T-helper 1 cell (primary cell): Measurements from ENCODE around the gene SPDYE3.
"Not testable (repeated sequence)": the region's sequence is repeated elsewhere in the genome, so short reads cannot be mapped to it uniquely, and the experiment has no call there.

ENCODE experiments used
- DNase-seq, 5 donors: peaks; one replicate each; pipeline ENCODE4 v3.0.0-alpha.2; 2012 to 2020

Gene SPDYE3

DNA sequence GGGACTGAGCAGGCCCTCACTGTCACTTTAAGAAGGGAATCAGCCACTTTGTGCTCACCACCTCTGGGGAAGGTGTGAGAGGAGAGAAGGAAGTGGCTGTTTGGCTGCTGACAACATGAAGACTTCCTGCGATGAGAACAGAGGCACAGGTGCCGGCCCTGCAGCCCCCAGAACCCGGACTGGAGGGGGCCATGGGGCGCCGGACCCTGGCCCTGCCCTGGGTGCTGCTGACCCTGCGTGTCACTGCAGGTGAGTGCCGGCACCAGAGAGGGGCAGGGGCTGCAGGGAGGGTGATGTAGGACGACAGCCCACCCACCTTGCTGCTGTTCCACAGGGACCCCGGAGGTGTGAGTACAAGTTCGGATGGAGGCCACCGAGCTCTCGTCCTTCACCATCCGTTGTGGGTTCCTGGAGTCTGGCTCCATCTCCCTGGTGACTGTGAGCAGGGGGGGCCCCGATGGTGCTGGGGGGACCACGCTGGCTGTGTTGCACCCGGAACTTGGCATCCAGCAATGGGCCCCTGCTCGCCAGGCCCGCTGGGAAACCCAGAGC is 44.8 kb downstream of the SPDYE3 start:
- DNase-seq: not testable (repeated sequence)

DNA sequence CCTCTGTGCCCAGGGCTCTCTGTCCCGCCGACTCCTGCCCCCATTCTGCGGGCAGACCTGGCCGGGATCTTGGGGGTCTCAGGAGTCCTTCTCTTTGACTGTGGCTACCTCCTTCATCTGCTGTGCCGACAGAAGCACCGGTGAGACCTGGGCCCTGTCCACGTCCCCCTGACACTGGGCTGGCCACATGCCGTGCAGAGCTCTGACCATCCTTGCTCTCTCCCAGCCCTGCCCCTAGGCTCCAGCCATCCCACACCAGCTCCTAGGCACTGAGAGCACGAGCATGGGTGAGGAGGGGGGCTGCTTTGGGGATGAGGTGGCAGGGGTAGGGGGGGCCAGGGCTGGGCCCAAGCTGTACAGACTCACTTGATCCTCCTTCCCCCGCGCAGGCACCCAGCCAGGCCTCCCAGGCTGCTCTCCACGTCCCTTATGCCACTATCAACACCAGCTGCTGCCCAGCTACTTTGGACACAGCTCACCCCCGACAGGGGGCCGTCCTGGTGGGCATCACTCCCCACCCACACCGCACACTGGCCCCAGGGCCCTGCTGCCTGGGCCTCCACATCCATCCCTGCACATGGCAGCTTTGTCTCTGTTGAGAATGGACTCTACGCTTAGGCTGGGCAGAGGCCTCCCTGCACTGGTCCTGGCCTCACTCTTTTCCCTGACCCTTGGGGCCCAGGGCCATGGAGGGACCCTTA is 45.6 kb downstream of the SPDYE3 start:
- DNase-seq: no peak

DNA sequence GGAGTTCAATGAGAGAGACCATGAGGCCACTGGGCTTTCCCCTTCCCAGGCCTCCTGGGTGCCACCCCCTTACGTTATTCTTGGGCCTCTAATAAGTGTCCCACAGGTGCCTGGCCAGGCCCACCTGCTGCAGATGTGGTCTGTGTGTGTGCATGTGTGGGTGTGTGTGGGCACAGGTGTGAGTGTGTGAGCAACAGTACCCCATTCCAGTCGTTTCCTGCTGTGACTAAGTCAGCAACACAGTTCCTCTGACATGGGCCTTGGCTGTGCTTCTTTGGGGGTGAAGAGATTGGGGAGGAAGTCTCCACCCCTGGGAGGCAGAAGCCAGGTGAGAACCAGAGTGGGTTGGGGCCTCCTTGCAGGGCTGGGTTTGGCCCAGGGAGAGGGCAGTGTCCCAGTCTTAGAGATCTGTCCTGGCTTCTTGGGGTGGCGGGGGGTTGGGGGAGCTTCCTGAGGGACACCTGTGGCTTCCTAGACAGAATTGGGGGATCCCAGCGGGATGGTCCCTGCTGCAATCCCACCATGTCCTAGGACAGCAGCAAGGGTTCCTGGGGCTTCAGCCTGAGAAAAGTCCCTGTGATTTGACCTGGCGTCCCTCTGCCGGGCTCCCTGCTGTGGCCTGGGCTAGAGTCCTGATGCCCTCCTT is 46.3 kb downstream of the SPDYE3 start:
- DNase-seq: no peak

DNA sequence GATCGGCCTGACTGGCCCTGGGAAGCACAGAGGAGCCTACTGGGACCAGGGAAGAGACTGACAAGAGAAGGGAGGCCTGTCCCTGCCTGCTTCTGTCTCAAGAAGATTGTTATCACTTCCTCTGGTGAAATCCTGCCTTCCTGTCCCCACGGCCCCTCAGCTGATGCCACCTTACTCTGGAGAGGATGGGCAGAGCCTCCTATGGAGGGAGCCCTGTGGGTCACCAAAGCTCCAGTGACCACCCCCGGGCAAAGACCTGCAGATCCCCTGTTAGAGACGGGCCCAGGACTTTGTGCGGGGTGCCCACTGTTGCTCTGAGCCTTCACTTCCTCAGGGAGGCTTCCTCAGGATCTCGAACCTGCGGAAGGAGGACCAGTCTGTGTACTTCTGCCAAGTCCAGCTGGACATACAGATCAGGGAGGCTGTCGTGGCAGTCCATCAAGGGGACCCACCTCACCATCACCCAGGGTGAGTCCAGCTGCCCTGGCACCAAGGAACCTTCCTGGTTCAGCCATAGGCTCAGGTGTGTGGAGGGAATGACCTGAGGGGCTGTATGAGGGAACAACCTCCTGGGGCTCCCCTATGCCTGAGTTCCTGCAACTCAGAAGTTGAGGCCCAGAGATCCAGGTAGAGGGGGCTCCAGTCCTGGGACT is 49.0 kb downstream of the SPDYE3 start:
- DNase-seq: no peak

DNA sequence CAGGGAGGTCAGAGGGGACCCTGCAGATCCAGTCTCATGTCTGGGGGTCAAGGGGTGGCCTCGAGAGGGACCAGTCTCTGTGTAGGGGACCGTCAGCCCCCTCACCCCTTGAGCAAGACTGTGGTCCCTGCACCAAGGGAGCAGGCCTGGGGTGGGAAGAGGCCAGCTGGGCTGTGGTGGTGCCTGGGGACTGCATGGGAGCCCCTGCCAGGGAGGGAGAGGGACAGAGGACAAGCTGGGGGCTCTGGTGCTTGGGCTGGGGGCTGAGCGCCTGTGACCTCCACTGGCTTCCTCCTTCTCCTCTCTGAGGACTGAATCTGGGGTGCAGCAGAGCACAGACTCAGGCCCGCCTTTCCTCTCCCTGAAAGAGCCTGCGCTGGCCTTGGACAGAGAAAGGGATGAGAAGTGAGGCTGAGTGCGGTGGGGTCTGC is 49.6 kb downstream of the SPDYE3 start:
- DNase-seq: no peak

DNA sequence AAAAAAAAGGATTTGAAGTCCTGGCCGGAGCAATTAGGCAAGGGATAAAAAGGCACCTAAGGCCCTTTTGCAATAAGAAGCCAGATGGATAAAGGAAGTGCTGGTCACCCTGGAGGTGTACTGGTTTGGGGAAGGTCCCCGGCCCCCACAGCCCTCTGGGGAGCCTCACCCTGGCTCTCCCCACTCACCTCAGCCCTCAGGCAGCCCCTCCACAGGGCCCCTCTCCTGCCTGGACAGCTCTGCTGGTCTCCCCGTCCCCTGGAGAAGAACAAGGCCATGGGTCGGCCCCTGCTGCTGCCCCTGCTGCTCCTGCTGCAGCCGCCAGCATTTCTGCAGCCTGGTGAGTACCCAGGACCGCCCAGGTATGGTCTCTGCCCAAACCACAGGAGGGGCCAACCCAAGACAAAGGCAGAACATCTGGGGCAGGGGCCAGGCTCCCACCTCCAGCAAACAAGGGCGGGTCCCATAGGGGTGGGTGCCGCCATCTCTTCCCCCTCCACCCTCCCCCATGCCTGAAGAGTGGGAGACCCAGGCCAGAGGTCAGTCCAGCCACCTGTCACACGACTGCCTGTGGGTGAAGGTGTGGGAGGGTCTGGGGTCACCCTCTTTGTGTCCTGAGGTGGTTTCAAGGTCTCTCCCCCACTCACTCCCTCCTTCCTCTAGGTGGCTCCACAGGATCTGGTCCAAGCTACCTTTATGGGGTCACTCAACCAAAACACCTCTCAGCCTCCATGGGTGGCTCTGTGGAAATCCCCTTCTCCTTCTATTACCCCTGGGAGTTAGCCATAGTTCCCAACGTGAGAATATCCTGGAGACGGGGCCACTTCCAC is 50.7 kb downstream of the SPDYE3 start, which contains the start of gene PILRB:
TSS of gene PILRB (plus strand) at position 91 of the 830 bp plus-strand sequence. CDS start at position 277, 186 bp downstream.
- no peak for DNase-seq

DNA sequence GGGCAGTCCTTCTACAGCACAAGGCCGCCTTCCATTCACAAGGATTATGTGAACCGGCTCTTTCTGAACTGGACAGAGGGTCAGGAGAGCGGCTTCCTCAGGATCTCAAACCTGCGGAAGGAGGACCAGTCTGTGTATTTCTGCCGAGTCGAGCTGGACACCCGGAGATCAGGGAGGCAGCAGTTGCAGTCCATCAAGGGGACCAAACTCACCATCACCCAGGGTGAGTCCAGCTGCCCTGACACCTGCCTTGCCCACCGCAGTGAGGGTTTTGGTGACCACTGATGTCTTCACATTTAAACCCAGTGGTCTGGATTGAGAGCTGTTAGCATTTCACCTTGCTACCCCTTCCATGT is 51.3 kb downstream of the SPDYE3 start:
- no peak for DNase-seq

DNA sequence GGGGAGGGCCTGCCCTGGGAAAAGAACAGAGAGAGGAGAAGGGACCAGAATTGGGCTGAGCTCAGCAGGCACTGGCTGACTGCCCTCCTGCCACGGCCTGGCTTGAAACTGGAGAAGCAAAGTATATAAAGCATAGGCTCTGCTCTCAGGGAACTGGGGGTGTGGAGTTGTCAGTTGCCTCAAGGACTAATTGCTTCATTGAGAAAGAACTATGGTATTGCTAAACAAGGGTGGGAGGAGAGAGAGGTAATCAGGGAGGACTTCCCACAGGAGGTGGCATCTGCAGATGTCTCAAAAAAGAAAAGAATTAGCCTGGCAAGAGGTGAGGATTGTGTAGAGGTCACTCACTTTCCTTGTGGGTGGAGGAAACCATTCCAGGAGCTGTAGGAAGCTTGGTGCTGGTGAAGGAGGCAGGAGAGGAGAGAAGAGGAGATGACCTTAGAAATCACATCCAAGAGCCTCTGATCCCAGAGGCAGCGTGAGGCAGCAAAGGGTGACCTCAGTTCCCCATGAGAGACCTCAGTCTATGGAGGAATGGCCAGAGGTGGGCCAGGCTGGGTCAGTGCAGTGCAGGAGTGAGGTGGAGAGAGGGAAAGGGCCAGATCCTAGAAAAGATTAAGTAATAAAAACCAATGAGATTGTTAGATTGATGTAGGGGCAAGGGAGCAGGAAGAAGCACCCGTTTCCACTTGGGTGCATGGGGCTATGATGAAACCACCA is 52.8 kb downstream of the SPDYE3 start:
- DNase-seq: no peak

DNA sequence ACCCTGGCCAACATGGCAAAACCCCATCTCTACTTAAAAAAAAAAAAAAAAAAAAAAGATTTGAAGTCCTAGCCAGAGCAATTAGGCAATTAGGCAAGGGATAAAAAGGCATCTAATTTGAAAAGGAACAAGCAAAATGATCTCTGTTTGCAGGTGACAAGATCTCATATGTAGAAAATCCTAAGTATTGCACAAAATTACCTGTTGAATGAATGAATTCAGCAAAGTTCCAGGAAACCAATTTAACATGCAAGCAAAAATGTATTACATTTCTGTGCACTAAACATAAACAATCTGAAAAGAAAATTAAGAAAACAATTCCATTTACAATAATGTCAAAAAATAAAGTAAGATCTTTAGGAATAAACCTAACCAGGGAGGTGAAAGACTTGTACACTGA is 55.6 kb downstream of the SPDYE3 start:
- no peak for DNase-seq

DNA sequence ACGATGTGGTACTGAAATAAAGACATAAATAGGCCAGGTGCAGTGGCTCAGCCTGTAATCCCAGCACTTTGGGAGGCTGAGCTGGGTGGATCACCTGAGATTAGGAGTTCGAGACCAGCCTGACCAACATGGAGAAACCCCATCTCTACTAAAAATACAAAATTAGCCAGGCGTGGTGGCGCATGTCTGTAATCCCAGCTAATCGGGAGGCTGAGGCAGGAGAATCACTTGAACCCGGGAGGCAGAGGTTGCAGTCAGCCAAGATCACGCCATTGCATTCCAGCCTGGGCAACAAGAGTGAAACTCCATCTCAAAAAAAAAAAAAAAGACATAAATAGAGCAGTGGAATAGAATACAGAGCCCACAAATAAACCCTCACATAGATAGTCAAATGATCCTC is 56.3 kb downstream of the SPDYE3 start:
- DNase-seq: not testable (repeated sequence)

DNA sequence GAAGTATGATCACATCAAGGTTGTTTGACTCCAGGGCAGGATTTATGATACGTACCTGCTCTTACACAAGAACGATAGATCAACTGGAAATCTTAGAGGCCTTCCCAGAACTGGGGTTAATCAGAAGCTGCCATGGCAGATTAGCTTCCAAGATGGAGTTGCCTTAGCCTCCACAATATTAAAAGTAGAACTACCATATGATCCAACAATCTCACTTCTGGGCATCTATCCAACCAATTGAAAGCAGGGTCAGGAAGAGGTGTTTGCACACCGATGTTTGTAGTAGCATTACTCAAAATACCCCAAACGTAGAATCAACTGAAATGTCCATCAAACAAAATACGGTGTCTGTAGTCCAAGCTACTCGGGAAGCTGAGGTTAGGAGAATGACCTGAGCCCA is 57.0 kb downstream of the SPDYE3 start:
- no peak for DNase-seq

DNA sequence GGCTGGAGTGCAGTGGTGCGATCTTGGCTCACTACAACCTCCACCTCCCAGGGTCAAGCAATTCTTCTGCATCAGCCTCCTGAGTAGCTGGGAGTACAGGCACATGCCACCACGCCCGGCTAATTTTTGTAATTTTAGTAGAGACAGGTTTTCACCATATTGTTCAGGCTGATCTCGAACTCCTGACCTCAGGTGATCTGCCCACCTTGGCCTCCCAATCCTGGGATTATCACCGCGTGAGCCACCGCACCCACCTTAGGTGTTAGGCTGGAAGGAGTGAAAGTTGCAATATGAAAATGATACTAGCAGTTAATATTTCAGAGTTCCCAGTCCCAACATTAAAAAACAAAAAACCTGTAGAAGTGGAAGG is 58.5 kb downstream of the SPDYE3 start:
- DNase-seq: not testable (repeated sequence)

DNA sequence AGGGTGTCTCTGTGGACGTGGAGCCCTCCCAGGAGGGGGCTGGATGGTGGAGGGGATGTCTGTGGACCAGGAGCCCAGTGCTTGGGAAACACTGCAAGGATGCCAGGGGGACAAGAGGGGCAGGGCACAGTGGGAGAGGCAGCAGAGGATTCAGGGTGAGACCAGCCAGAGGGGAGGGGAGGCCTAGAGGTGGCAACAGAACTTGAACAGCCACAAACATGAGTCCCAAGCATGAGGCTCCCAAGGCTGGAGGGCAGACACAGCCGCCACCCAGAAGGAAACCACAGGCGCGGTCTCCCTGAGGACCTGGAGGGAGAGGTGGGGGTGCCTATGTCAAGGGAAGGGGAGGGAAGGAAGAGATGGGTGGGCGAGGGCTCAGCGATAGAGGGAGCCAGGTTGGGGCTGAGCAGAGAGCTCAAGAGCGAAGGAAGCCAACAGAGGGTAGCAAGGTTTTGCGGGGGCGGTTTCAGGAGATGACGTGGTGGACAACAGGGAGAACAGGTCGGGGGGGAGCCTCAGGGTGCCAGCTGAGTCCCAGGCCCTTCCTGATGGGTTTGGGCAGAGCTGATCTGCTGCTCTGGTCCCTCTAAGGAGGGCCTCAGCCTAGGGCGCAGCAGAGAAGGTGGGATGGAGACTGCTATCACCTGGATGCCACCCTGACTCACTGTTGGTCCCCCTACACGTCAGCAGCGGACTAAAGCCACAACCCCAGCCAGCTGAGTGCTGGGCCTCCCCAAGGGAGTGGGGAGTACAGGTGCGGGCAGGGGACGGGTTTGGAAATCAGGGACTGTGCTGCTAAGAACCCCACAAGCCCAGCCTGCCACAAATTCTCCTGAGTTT is 59.1 kb downstream of the SPDYE3 start:
- DNase-seq: no peak

DNA sequence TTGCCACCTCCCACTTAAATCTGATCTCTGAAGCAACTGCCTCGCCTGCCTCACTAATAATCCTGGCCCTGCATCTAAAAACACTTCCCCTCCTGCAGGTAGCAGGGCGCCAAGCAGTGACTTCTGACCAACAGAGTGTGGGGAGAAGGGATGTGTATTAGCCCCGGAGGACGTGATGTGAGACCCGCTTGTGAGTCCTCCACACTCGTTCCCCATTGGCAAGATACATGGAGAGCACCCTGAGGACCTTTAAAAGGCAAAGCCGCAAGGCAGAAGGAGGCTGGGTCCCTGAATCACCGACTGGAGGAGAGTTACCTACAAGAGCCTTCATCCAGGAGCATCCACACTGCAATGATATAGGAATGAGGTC is 59.7 kb downstream of the SPDYE3 start:
- no peak for DNase-seq

DNA sequence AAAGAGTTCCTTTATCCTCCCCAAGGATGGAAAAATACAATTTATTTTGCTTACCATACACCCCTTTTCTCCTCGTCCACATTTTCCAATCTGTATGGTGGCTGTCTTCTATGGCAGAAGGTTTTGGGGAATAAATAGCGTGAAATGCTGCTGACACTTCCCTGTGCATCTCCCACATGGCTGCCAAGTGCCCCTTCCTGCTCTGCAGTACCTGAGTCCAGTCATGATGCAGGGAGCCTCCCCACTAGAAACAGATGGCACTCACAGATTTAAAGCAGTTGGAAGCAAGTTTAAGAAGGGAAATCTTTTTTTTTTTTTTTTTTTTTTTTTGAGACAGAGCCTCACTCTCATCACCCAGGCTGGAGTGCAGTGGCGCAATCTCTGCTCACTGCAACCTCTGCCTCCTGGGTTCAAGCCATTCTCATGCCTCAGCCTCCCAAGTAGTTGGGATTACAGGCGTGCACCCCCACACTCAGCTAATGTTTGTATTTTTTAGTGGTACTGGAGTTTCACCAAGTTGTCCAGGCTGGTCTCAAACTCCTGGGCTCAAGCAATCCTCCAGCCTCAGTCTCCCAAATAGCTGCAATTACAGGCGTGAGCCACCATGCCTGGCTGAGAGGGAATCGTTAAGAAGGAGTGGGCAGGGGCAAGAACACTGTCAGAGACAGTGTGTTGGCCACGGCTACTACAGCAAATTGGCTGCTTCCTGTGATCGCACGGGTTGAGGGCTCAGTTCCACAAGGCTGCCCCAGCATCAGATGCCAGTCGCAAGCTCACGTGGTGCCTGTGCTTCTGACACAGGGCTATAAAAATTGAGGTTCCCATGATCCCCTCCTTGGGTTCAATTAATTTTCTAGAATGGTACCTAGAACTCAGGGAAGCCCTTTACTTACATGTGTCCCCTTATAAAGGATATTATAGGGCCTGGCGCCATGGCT is 60.4 kb downstream of the SPDYE3 start:
- no peak for DNase-seq

DNA sequence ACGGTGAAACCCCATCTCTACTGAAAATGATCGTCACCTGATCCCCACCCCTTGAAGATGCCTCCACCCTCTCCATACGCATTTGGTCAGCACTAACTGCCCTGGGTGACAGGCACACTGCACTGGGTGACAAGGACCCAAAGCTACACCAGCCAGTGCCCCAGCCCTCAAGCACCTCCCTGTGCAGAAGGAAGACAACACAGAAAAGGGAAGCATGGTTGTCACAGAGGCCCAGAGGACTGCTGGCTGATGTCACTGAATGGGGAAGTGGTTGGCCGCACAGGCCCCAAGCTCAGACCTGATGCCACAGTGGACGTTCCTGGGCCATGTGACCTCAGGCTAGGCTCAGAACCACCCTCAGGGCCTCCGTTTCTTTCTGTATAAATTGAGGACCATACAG is 61.6 kb downstream of the SPDYE3 start:
- no peak for DNase-seq

DNA sequence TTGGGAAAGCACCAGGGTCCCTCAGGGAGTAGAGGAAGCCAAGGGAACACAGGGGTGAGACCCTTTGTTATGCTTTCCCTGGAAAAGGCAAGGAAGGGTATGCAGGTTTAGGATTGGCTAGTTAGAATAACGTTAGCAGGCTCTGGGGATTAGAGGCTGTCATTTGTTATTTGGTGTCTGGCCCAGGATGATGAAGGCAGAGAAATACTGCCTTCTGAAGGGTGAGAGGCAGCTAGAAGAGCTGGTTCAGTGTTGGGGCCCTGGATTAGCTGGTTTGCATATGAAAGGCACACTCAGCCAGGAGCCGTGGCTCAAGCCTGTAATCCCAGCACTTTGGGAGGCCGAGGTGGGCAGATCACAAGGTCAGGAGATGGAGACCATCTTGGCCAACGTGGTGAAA is 62.8 kb downstream of the SPDYE3 start:
- DNase-seq: no peak

DNA sequence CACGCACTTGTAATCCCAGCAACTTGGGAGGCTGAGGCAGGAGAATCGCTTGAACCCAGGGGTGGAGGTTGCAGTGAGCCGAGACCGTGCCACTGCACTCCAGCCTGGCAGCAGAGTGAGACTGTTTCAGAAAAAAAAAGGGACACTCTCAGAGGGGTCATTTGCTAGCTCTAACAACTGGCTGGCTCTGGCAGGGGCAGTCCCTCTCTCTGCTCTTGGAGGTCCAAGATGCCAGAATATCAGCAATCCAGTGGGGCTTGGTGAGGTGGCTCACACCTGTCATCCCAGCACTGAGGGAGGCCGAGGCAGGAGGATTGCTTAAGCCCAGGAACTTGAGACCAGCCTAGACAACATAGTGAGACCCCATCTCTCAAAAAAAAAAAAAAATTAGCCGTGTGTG is 63.2 kb downstream of the SPDYE3 start:
- no peak for DNase-seq

DNA sequence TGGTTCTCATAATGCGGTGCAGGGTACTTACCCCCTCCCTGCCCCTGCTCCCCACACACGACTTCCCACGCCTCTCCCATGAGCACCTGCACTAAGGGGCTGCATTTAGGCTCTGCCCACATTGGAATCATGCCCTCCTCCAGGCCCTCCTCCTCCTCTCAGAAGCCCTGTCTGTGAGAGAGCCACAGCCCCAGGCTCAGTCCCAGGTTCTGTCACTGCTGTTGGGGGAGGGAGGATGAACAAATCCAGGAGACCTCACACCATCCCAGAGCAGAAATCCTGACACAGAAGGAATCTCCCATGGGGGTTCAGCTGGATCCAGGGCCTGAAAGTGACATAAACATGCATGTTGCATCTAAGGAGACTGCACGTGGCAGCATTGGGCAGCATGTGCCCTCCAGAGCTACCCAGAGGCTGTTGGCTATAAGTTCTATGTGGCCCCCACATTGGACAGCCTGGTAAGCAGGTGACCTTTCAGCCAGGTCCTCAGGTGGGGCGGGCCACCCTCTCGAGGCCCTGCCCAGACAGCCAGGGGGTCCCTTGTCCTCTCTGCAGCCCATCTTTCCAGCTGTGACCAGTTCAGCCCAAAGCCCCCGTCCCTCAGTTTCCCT is 64.2 kb downstream of the SPDYE3 start:
- no peak for DNase-seq
